NCI-H82 (cell line): ENCODE results near the gene MORC1.
A peak's percentile ranks its signal among the peaks of the same experiment; 100 is the strongest.

ENCODE experiments used
- DNase-seq: peaks from one replicate; lab custom pipeline; 2025; lab: John Stamatoyannopoulos, UW

MORC1 gene

DNA sequence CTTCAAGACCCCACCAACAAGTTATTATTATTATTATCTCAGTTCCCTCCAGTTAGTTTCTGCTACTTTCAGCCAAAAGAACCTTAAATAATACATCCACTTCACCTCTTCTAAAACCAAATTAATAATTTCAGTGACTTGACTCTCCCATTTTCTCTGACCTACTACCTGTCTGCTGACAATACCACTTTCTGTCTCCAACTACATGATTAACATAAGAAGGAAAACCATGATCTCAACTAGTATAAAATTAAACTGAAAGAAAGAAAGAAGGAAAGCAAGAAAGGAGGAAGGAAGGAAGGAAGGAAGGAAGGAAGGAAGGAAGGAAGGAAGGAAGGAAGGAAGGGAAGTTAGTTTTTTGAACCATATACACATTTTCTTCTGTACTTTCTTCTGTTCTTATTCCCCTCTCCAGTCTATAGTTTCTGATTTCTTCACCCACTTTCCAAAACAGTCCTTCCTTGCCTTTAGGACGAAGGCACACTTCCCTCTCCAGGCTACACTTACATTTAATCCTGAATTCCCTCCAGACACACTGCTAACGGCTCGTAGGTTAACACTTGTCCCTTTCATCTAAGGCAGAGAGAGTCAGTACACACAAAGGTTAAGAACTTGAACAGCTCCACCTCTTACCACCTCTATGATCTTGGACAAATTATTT lies 84.8 kb downstream of the MORC1 start:
- DNase-seq: no peak

DNA sequence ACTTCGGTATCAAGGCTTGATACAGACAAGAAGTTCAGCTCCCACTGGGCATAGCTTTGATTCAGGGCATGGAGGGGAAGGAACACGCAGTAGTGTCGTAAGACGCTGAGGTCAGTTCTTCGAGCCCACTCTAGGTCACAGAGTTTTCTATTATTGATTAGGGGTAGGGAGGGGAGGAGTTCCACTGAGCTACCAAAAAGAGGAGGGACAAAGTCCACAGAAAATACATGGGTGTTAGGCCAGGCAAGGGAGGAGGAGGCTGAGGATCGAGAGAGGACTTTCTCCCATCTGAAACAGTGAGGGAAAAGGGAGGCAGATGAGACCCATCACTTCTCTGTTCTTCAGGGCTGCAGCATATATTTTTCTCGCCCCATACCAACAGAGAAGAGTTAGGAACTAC lies 89.2 kb downstream of the MORC1 start:
- no peak for DNase-seq

DNA sequence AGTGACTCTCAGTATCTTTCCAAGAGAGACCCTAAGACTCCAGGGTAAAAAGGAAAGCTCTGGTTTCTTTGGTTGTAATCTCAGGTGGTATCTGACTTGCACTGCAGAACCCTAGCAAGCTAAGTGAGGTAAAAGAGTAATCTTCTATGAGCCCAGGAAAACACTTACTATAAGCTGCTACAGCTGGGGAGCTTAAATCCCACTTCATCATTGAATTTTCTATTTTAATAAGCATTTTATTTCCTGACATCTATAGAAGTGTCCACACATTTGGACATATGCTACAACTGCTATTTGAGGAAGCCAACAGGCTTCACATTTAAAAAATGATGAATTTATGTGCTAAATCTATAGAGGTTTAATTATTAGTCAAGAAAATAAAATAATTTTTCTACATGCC lies 91.1 kb downstream of the MORC1 start:
- peak; percentile 31 for DNase-seq

DNA sequence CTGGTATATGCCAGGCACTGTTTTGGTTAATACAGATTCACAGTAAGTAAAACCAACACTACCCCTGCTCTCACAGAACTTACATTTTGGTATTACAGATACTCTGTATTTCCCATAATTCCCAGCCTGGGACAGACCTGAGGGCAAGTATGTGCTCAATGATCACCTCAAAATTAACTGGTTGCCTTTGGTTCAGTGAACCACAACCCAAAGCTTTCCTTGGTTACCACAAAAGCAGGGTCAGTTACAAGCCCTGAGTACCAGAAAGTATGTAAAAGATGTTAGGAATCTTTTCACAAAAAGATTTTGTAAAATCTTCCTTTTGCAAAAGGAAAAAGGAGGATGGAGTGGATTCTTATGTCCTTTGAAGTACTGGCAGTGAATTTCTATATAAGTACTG lies 92.0 kb downstream of the MORC1 start:
- no peak for DNase-seq

DNA sequence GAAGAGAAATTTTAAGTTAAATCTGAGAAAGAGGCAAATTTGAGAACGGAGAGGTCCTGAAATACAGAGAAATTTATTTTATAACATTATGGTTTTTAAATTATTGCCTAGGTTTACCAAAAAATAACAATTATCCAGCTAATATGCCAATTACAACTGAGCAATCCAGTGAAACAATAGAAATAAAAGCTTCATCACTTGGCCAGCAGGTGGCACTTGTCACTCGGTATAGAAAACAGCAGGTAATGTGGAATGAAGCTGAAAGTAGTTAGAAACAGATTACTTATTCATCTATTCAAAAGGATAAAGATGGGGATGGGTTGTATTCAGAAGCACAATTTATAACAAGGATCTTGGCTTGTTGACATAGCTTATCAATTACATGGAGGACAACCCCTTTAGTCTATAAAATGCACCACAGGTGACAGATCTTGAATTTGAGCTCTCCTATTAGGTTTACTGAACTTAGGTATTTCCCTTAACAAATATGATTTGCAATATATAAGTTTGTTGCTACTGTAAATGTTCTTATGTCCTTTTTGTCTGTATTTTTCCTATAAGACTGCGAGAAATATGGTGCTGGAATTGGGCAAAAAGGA lies 94.2 kb downstream of the MORC1 start:
- peak; percentile 70 for DNase-seq

DNA sequence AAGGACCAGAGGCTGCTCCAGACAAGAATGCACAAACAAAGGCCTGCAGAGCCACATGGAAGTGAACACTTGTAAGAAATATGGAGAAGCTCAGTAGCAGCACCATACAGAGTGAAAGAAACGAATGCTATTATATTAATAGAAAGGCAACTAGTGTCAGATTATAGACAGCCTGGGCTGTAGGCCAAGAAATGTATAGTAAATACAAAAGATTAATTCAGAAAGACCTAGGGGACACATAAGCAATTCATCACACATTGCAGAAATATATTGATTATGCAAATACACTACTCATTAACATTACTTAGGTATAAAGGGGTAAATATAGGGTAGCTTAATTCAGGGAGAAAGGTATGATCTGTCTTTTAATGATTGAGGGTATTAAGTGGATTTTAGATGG lies 94.8 kb downstream of the MORC1 start:
- no peak for DNase-seq

DNA sequence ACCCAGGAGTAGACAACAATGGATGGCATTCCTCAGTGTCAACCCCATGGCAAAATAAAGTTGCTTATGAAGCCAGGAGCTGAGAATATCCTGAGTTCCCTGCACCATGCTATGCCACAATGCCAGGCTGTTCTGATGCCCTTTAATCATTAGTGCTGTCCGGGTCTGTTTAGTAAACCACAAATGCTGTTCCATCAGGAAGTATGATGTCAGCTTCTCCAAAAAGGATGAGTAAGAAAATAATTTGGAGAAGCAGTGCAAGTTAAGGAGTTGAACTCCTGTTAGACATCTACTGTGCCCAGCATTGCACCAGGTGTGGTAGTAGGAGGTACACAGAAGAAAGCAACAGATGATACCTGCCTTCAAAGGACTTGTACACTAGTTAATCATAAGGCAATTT lies 96.4 kb downstream of the MORC1 start:
- no peak for DNase-seq

DNA sequence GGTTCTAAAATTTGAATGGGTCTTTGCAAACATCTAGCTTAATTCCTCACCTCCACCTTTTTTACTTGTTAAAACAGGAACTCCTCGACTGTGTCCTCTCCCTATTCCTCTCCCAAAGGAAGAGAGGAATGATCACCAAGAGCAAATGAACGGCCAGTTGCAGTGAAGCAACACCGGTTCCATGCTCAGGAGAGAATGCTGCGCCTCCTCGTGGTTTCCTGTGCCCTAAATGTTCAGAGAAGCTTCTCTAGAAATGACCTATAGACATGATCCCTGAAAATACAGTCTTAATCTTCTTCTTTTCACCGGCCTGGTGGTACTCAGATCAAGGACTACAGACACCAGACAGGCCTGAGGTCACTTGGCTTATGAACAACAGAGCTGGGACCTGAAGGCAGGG lies 99.1 kb downstream of the MORC1 start:
- DNase-seq: peak; percentile 46

DNA sequence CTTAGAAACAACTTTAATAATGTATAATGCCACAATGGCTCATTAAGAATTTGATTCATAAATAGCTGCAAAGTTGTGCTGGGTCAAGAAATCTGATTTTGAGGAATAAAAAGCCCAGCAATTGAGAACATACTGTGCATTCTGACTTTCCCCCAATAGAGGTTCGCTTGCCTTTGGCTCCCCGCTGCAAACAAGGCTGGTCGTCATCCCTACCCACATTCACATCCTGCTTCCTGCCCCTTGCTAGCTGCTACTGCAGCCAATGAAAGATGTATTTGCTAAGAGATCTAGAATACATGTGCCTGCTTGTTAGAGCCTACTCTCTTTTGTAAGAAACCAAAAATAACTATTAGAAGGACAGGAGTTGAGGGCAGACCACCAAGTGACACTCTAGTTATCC lies 112.5 kb downstream of the MORC1 start:
- DNase-seq: no peak

DNA sequence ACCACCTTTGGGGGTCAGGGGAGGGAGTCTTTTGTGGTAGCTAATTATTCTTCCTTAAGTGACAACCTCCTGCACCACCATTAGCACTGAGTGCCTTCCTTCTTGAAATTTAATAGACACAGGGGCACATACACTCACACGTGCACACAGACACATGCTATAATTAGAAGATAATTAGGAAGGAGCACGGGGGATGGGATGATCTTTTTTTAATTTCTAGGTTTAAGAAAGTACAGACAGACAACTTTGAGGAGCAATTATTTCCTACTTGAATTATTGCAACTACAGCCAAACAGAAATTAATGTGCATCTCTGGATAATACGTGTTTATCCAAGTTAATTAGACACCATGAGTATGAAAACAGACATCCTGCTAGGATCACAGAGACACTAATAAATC lies 119.5 kb downstream of the MORC1 start:
- DNase-seq: no peak

DNA sequence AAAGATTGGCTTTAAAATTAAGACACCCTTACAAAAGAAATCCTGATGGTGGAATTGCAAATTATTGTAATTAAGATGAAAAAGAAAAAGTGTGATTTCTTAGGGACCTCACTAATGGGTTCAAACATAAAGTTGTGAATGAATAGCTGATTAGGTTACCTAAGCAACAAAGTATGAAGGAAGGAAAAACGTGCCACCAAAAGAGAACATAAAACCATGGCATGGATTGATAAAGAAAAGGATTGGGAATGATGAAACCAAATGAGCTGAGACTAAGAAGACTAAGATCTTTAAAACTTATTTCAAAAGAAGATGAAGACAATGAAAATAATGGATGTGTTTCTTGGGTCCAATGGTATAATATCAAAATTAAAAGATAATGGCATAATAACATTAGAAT lies 132.1 kb downstream of the MORC1 start:
- DNase-seq: peak; percentile 13

DNA sequence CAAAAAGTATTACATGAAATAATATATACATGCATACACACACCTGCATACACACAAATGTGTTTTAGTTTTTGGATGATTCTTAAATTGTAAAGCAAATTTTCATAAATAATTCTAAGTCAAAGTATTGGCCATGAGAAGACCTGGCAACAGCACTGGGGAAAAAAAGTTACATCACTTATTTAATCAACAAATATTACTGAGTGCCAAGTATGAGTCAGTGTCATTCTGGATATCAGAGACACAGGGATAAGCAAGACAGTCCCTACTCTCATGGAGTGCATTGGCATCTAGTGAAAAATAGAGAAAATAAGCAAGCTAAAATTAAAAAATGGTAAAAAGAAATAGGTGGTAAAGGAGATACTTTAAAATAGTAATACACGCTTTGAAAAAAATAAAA lies 134.9 kb downstream of the MORC1 start:
- DNase-seq: no peak

DNA sequence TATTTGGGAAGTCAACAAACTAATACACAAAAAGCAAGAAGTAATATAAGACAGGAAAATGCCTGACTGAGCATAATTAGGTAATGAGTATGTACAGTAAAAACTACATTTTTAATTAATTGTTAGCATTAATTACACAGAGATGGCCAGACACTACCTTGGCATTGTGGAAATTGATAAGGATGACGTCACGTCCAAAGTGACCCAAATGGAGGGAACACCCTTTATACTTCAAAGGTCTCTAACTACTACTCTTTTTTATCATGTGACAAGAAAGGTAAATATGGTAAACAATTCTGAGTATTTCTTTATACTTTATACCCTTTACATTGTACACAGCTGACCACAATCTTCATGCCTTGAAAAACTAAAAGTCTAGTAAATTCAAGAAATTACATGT lies 141.9 kb downstream of the MORC1 start:
- DNase-seq: no peak

DNA sequence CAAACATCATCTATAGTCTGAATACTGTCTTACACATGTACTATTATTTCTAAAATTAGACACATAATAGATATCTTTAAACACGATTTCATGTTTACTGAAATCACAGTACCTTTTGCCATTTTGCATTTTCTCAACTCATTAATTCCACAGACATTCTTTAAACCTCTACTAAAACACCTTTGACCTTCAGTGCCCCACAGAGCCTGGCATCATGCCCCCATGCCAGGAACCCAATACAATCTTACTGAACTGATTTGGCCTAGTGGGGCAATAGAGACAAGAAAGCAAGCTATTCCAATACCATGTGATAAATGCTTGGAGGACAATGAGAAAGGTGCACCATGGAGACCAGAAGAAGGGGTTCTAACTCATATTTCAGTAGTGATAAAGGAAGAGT lies 144.9 kb downstream of the MORC1 start:
- no peak for DNase-seq

DNA sequence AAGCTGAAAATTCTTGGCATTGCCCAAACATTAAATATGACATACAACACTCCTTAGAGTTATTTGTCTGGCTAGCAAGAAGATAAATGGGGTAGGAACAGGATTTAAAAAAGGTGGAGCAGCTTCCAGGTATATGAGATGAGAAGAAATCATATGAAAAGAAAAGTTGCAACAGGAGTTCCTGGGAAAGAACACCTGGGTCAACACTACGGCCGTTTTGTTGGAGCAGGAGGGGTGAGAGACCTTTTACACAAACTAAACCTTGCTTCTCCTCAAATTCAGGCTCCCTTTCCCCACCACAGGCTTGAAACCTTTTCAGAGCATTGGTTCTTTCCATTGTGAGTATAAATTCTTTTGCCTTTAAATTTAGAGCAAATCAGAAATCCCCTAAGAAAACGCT lies 145.5 kb downstream of the MORC1 start:
- no peak for DNase-seq

DNA sequence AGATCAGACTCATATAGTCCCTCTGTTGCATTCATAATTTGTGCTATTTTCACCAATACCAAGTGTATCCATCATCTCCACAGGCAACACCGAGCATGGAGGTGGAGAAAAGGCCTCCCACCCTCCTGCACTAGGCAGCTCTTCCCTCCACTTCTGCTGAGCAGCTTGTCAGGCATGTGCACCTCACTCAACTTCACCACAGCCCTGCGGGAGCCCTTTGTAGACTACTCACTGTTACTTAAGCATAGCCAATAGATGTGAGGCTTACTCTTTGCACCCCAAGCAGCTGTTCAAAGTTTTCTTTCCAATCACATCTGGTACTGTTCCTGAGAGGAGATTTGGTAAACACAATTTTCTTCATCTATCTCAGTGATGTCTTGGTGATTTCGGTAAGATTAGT lies 147.4 kb downstream of the MORC1 start:
- DNase-seq: no peak

DNA sequence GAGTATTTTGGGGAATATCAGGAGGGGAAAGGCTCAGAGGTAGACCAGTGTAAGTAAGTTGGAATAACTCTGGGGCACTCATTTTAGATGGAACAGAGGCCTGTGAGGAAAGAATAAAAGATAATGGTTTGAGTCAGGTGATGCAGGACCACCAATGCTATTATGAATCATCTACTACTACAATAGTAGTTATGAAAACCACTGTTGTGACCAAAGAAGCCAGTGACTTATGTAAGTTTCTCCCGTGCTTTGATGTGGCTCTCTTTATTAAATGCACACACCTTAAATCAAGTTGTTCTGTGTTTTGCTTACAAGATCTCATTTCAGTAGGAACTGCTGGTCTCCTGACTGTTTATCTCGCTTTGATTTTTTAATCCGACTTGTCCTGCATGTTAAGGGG lies 151.2 kb downstream of the MORC1 start:
- no peak for DNase-seq

DNA sequence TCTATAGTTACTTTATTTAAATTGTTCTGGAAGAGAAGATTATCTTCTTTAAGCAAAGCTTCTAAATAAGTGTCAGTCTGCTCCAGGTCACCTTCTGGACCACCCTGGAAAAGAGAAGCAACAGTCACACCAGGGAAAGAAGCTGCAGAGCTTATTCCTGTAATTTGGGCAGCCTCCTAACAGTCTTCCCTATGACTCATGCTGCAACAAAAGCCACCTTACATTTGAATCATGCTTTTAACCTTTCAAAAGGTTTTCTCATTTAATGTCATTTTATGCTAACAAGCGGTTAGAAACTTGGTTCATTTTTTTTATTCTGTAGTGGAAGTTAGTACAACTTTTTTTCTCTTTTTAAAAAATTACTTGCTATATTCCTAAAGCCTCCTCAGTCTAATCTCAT lies 158.9 kb downstream of the MORC1 start:
- peak; percentile 54 for DNase-seq

DNA sequence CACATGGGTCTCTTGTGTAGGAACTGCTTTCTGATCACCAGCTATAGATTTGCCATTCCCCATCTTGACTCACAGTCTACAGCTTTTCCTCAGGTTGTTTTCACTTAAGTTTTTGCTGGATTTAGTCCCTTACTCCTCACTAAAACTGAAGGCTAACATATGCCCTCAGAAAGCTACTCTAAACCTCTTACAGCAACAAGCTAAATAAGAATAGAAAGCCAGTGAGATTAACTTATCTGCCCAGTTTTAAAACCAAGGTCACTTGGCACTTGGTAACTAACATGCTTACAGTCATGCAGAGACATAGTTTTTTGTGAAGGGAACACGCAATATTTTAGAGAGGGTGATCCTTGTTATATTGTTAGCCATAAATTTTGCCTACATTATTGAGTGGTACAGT lies 164.2 kb downstream of the MORC1 start, which contains the start of gene GUCA1C:
GUCA1C (minus strand) TSS at position 180 of the 400 bp plus-strand sequence; CDS start at position 63, 117 bp downstream.
- DNase-seq: peak; percentile 18

DNA sequence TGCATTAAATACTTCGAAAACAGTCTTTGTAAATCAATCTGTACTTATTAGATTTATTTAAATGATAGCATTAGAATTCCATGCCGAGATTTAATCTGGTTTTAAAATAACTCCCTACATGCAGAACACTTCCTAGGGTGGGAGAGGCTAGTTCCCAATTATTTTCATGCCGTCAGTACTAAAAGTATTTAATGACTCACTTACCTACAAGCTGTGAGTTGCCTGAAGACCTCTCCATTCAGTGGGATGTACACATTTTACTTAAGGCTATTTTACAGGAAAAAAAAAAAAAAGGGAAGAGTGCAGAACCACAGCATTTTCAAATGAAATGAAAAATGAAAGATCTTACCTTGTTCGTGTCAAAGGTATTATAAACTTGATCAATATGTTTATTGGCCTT lies 164.7 kb downstream of the MORC1 start:
- DNase-seq: no peak

DNA sequence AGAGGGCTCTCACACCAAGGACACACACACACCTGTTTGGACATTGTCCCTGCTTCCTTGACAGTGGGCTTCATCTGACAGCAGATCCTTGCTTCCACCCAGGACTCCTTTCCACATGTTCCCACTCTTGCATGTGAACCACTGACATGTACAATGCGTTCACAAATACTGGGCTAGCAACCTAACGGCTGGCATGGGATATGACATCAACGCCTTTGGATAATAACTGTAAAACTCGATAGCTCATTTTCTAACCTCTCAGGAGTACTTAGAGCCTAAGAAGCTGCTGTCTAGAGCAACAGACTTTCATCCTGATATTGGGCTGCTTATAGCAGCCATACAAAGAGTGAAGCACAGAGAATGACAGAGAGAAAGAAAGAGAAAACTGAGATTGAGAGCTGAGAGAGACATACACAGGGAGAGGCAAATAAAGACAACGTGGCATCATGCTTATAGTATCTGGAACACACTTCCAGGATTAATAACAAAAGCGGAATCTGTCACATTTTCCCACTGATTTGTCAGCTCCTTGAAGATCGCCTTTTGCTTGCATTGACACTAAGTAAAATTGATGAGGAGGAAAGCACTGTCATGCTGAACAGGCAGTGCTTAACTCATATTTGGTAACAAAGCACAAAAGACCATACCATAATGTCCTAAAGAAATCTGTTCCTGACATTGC lies 166.0 kb downstream of the MORC1 start:
- DNase-seq: peak; percentile 49

DNA sequence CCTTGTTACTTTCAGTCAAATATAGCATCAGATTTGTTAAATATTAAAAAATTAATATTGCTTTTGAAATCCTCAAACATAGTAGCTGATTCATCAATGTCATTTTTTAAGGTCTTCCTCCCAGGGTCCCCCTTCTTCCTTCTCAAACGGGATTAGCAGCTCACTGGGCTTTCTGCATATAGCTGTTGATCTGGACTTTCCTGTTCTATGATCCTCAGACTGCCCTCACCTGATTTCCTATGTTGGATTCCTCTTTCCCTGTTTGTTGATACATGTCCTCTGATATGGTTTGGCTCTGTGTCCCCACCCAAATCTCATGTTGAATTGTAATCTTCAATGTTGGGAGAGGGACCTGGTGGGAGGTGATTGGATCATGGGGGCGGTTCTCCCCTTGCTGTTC lies 170.1 kb downstream of the MORC1 start:
- no peak for DNase-seq
